CD4-positive, alpha-beta T cell treated with Interleukin-10 for 1 hour (primary cell): ENCODE results near the gene SHCBP1L.

Experiments used
- DNase-seq: peaks from one replicate; pipeline ENCODE4 v3.0.0-alpha.2; 2020

The SHCBP1L gene

DNA sequence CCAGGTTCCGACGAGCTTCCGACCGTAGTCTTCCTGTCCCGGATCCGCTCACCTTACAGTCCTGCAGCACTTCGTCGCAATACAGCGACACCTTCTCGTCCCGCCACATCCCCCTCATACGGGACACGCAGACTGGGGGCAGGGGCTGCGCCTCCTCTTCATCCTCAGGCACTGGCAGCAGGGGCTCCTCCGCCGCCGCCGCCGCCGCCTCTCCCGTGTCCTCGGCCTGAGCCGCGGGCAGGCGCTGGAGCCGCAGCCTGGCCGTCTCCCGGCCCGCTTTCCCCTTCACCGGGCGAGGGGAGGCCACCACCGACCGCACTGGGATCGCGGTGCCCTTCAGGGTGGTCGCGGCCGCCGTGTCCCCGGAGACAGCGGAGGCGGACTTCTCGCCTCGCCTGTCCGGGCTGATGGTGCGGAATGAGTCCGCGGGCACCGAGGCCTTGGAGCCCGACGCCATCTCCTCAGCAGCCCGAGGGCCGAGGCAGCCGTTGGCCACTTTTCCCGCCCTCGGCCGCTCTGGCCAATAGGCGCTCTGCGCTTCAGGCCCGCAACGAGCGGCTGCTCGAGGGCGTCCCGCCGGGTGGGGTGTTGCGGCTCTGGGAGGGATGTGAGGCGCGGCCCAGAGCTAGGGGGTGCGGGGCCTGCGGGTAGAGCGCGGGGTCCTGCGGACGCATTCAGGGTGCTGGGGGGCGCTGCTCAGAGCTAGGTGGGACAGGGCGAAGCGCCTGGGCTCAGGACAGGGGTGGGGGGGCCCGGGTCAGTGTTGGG is at the start of gene SHCBP1L:
Gene SHCBP1L, minus strand, starts transcription at position 490 of the 768 bp plus-strand sequence. Its CDS starts 33 bp downstream, at position 457.
- DNase-seq, result no peak

DNA sequence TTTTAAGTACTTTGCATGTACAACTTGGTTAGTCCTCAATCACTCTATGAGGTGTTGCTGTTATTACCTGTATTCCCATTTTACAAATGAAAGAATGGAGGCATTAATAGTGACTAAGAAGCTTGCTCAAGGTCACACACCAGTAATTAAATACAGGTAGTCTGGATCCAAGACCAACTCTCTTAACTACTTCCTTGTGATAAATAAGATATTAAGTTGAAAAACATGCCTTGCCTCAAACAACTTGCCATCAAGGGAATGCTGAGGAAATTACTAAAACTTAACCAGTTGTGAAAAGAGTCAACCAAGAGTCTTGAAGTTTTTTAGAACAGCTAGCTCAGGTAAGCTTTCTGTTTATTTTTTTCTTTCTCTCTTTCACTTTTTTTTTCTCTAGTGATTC is 49.3 kb upstream of the SHCBP1L start:
- DNase-seq, result no peak

DNA sequence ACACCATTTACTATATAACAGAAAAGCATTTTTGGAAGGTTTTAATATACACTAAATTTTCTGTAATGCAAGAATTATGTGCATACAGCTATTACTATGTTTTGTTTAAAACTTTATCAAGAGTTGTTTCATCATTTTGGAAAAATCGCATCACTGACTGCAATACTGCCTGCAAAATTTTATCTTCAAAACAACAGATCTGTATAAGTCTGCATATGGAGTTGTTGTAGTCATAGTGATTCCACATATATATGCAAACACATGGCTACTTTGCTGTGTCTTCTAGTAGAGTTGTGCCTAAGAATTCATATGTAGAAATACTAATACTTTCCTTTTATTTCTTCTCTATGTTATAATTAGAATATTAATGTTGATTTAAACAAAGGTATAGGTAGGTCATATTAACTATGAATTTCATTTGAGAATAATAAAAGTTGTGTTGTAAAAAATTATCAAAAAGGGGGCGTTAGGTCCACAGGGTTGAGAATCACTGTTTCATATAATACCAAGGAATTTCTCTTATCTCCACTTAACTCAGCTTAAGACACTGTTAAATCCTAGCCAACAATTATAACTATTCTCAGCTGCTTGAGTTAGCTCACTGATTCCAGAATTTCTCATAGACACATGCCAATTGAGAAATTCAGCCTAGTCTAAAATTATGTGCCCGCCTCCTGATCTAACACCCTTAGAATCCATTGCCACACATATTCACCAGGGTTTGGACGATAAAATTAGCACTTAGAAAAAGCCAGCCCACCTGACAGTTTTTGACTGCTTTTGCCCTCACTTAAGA is 47.4 kb upstream of the SHCBP1L start:
- no peak for DNase-seq

DNA sequence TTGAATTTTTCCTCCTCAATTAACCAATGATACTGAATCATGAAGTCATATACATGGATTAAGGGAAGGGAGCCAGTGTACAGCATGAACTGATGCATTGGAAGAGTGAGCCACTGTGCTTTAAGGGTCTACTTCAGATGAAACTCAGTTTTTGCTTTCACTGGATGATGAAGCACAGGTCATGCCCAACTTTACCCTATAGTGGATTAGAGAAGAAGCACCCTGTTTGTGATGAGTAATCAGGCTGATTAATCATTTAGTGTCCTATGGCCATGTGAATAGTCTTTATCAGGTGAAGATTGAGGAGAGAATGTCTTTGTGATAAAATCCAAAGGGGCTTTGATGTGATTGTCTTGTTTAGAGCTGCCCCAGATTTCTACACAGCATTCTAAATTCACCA is 45.5 kb upstream of the SHCBP1L start:
- no peak for DNase-seq

DNA sequence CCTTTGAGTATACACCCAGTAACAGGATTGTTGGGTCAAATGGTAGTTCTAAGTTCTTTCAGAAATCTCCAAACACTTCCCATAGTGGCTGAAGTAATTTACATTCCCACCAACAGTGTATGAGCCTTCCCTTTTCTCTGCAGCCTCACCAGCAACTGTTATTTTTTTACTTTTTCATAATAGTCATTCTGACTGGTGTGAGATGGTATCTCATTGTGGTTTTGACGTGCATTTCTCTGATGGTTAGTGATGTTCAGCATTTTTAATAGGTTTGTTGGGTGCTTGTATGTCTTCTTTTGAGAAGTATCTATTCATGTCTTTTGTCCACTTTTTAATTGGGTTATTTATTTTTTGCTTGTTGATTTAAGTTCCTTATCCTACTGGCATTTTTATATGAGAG is 43.9 kb upstream of the SHCBP1L start:
- no peak for DNase-seq

DNA sequence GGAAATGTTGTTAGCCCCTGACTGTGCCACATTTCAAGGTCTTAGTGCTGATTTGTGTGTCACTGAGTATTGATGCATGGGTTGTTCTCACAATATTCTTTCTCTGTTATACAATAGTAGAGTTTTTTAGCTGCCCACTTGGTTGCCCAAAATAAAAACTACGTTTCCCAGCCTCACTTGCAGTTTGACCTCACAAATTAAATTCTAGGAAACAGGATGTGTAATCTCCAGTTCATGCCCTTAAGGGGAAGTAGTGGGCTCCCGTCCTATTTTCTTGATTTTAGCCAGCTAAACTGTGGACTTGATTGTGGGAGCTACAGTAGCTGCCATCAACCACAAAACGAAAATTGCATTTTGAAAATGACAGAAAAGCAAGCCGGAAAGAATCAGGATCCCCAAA is 42.9 kb upstream of the SHCBP1L start:
- no peak for DNase-seq

DNA sequence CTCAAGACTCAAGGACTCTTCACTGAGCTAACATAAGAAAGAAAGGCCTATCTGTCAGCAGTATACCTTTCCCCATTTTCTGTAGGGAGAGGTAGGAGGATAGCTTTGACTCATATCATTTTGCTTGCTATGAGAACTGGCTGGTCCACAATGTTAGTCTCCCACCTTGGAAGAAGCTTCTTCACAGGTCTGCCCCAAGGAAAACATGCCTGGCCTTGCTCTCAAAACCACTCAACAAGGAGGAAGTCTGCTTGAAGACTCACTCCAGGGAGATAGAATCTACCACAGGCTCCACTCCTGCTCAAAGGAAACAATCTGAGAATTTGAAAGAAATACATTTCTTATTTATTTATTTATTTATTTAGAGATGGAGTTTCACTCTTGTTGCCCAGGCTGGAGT is 40.8 kb upstream of the SHCBP1L start:
- no peak for DNase-seq

DNA sequence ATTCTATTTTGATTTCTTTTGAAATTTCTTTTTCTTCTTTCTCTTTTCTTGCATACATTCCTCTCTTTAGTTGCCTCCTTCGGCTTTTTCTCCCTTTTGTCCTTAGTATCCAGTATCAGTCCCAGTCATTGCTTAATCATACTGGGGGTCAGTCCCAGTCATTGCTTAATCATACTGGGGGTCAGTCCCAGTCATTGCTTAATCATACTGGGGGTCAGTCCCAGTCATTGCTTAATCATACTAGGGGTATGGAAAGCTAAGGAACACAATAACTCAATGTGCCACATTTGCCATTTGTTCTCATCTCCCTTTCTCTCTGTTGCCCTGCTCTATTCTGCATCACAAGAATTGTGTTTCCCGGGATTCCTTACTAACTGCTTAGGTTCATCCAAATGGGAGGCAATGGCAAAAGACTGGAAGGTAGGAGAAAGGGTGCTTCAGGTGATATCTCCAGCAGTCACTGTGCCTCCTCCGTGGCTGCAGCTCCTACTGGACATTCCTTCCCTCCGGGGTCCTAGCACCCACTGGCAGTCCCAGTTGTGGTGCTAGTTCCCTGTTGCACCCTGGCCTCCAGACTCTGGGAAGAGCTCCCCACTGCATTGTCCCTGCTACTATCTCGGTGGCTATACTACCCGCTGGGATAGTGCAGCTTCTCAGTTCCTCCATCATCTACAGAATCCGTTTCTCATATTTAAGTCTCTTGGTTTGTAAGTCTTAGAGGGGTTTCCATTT is 37.6 kb upstream of the SHCBP1L start:
- DNase-seq, result no peak

DNA sequence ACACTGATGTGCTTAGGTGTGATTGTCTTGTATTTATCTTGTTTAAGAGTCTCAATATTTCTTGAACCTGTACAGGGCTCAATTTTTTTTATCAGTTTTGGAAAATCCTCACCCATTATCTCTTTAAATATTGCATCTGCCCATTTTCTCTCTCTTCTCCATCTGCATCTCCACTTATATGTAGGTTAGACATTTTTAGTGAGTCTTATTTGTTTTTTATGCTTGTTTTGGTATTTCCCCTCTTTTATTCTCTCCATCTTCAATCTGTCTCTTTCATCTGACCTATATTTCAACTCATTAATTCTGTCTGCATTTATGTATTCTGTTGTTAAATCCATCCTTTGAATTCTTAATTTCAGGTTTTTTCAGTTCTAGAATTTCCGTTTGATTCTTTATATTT is 32.9 kb upstream of the SHCBP1L start:
- no peak for DNase-seq

DNA sequence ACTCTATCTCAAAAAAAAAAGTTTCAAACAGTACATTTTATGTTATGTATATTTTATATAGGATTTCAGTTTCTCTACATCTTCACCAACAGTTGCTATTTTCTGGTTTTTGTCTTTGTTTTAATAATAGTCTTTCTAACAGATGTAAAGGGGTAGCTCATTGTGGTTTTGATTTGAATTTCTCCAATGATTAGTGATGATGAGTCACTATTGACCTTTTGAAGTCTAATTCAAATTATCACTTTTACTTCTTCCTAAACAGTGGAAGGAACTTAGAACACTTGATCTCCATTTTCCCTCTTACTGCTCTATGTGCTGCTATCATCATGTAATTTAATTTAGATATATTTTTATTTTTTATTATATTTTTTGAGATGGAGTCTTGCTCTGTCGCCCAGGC is 31.7 kb upstream of the SHCBP1L start:
- DNase-seq, result no peak

DNA sequence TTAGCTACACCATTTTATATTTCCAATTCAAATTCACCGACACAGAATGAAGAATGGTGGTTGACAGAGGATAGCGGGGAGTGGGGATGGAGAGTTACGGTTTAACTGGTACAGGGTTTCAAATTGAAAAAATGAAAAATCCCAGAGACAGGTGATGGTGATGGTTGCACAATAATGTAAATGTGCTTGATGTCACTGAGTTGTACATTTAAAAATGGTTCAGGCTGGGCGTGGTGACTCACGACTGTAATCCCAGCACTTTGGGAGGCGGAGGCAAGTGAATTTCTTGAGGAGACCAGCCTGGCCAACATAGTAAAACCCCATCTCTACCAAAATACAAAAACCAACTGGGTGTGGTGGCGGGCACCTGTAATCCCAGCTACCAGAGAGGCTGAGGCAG is 31.2 kb upstream of the SHCBP1L start:
- DNase-seq, result no peak

DNA sequence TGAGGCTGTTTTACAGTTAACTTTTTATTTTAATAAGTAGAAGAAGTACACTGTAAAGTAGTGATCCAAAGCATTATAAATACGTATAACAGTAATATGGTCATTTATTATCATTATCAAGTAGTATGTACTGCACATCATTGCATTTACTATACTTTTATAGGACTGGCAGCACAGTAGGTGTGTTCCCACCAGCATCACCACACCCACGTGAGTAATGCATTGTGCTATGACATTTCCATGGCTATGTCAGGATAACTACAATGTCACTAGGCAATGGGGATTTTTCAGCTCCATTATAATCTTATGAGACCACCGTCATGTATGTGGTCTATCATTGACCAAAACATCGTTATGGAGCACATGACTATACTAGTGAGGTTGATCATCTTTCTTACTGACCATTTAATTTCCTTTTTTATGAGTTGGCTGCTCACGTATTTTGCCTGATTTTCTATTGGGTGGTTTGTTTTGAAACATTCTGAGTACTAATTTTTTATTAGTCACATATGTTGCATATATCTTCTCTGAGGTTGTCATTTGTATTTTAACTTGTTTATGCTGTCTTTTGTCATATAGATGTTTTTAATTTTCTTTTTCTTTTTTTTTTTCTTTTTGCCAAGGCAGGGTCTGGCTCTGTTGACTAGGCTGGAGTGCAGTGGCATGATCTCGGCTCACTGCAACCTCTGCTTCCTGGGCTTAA is 25.3 kb upstream of the SHCBP1L start:
- no peak for DNase-seq

DNA sequence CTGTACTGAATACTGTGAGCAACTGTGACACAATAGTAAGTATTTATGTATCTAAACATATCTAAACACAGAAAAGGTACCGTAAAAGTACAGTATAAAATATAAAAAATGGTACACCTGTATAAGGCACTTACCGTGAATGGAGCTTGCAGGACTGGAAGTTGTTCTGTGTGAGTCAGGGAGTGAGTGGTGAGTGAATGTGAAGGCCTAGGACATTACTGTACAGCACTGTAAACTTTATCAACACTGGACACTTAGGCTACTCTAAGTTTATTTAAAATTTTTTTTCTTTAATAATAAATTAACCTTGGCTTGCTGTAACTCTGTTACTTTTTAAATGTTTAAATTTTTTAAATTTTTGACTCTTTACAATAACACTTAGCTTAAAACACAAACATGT is 24.5 kb upstream of the SHCBP1L start:
- DNase-seq, result no peak

DNA sequence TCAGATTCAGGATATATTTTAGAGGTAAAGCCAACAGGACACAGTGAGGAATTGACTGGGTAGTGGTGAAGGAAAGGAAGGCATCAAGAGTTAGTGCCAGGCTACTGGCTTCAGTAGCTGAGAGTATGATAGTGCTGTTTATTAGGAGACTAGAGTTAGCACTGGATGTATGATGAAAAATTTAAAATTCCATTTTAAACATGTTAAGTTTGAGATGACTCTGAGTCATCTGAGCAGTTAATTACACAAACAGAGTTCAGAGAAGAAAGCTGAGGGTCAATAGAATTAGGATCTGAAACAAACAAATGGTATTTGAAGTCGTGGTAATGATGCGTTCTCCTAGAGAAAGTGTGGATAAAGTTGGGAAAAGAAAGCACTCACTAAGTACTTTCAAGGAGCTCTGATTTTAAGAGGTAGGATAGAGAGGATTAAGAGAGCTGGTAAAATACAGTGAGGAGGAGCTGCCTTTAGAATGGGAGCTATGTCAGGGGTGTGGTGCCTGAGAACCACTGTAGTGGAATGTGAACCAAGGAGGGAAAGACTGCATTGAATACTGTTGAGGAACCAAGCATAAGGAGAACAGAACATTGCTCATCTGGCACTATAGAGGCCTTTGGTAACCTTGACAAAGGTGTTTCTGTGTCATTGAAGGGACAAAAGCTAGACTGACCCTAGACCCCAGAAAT is 21.7 kb upstream of the SHCBP1L start:
- no peak for DNase-seq

DNA sequence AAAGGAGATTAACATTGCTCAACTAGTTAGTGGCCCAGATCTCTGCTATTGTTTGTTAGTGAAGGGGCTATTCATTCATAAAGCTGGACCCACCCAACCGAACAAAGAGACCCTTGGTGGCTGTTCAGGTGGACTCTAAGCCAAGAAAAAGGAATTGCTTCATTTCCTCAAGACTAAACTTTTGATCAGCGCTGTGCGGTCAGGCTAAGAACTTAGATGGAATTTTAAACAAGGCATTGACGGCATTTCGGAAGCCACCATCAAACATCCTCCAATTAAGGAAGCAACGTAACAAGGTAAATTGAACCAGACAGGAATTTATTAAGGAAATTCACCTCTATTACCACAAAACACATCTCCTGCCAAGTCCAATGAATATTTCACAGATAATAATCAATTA is 19.9 kb upstream of the SHCBP1L start:
- DNase-seq, result no peak

DNA sequence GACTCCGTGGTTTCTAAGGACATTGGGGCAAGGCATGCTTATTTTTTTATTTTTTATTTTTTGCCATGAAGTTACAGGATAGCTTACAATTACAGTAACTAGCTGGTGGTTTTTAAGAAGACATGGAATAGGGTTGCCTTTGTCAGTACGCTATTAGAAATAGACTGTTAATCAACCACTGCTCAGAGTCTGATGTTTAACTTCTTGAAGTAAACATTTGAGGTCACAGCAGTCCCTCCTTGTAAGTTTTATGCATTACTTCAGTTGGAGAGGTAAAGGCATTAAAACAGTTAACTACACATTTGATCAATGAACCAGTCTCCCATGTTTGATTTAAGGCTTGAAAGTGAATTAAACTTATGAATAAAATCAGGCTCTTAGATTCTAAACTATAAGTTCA is 19.3 kb upstream of the SHCBP1L start:
- DNase-seq, result no peak

DNA sequence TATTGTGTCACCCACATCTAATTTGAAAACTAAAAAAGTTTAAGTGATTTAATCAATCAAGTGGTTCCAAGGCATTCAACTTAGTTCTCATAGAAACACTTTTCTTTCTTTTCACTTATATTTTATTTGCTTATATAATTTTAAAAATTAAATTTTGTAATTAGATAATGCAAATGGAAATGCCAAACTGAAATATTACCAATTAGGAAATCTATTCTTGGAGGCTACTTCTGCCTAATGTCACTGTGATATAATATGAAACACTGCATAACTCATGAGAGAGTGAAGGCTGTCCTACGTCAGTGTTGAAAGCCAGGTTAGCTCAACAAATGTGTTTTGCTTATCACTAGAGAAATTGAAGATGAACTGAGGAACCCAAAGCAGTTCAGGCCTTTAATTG is 18.3 kb upstream of the SHCBP1L start:
- DNase-seq, result no peak

DNA sequence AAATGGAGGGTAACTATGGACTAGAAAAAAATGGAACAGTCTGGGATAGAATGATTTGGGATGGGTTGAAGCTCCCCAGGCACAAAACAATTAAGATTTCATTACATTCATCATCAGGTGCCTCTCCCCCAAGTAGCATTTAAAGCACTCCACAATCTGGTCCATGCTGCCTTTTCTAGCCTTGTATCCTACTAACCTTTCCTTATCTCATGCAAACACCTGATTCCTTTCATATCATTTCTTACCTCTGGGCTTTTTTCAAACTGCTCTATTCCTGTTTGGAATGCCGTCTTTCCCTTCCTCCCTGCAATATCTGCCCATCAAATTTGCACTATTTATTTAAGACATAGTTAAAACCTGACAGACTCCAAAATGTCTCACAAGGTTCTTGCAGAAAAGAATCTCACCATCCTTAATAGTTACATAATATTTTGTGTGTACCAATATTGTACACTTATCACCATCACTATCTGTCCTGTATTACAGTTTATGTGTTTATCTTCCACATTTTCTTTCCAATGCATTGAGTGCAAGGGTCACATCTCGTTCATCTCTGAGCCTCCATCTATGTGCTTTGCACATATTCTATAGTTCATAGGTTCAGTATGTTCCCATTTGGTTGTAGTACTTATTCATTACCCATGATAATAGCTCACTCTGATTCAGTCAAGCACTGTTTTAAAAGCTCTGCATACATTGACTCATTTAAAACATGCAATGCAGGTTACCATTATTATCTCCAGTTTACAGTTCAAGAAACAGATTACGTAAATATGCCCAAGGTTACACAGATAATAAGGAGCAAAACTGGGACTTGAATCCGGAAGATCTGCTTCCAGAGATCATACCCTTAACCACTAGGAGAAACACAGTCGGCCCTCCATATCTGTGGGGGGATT is 16.1 kb upstream of the SHCBP1L start:
- DNase-seq, result no peak

DNA sequence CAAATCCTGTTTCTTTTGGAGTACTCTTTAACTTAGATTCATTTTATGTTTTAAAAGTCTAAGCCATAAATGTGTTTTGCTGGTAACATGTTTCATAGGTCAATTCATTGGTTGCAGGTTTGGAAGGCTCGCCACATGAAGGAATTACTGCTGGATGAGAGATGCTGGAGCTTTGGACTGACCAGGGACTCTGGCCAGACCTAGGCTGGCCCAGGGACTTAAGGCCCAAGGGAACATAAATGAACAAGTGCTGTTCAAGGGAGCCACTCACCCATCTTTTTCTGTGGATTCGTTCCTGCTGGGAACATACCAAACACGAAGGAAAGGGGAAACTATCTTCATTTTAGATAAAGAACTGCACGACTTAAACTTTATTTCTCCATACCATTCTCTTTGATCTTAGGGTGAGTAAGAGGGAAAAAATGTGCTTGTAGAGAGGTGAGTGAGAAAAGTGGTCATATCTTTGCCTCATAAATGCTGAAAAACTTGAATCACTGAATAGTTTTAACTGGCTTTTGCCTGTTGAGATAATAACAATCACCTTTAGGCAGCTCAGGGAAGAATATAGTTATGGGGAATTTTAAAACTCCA is 15.3 kb upstream of the SHCBP1L start:
- DNase-seq, result no peak

DNA sequence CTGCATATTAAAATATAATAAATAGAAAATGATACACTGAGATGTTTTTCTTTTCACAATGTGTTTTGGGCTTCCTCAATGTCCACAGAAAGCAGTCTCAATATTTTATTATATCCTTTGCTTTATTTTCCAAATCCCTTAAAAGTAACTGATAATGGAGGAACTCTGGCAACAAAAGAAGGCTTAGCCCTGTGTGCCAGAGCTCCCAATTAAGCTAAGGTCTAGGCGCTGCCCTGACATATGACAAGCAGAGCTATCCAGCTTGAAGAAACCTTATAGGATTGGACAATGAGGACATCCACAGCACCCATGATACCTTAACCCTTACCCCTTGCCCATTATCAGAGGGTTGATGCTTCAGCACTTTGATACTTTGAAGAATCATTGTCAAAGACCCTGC is 12.9 kb upstream of the SHCBP1L start:
- DNase-seq, result no peak

DNA sequence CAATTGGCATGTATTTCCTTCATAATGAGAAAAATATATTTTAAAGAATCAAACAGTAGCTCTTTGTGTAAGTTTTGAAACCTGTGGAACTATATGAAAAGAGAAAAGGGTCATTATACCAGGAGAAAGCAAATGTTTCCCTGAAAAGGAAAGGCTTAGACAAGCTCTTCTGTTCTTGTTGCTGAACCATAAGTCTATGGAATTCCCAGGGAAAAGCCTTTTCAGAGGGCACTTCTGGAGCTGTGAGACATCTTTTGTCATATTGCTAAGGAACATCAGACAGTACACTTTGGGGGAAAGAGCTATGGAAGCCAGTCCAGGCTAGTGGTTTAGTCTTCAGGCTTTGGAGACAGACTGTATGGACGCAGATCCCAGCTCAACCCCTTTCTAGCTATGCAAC is 12.1 kb upstream of the SHCBP1L start:
- DNase-seq, result no peak
